ENCODE measurements around the gene CDC6.
"Not testable (repeated sequence)": the region's sequence is repeated elsewhere in the genome, so short reads cannot be mapped to it uniquely, and the experiment has no call there.

CDC6 gene

DNA sequence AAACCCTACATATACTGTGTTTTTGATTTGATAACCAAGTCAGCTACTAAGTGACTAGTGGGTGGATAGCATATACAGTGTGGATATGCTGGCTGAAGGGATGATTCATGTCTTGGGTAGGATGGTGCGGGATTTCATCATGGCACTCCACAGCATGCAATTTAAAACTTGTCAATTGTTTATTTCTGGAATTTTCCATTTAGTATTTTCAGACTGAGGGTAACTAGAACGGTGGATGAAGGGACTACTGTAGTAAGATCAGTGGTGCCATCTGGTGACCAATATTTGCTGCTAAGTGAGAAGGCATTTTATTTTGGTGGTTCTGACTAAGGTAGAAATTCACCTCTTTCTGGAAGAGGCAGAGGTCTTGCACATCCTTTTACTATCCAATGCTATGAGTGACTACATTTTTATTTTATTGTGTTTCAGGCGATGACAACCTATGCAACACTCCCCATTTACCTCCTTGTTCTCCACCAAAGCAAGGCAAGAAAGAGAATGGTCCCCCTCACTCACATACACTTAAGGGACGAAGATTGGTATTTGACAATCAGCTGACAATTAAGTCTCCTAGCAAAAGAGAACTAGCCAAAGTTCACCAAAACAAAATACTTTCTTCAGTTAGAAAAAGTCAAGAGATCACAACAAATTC lies 3.1 kb downstream of the CDC6 start:
- peak; percentile 92 for DNase-seq

- no peak for DNase-seq
Observed at GRCh38 chr17:40291281-40291664, 3.6 kb downstream of the CDC6 start.

DNA sequence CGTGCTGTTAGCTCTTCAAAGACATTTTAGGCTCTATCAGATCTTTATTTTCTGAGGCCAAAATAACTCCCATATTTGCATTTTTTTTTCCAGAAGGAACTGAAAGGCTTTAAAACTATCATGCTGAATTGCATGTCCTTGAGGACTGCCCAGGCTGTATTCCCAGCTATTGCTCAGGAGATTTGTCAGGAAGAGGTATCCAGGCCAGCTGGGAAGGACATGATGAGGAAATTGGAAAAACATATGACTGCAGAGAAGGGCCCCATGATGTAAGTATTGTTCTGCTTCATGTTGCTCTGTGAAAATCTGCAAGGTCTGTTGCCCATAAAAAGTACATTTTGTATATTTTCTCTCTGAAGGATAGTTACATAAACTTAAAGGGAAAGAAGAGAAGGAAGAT lies 5.7 kb downstream of the CDC6 start:
- no peak for DNase-seq

GRCh38 chr17:40295488-40296436 lies 8.1 kb downstream of the CDC6 start:
- no peak for DNase-seq

DNA sequence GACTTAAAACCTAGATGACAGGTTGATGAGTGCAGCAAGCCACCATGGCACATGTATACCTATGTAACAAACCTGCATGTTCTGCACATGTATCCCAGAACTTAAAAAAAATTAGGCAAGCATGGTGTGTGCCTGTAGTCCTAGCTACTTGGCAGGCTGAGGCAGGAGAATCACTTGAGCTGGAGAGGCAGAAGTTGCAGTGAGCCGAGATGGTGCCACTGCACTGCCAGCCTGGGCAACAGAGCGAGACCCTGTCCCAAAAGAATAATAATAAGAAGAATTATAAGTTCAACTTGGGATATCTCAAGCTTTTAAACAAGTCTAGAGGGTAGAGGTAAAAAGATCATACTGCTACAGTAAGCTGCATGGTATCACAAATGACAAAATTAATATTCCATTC lies 9.8 kb downstream of the CDC6 start:
- no peak for DNase-seq

DNA sequence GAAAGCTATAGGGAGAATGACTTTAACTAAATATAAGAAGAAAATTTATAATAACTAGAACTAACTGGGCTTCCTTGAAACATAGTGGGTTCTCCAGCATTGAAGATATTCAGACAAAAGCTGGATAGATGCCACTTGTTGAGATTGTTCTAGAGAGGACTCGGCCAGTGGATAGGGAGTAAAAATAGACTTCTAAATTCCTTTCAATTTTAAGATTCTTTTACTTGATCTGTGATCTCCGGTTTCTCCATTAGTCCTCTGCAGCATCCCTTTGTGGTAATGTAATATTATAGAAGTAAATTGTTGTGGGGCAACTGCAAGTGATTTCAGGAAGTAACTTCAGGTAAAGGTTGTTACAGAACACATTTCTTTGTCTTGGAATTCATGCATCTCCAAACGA lies 11.0 kb downstream of the CDC6 start:
- DNase-seq: no peak

GRCh38 chr17:40299159-40299757 lies 11.6 kb downstream of the CDC6 start:
- not testable (repeated sequence) for DNase-seq

GRCh38 chr17:40301315-40301714 lies 13.6 kb downstream of the CDC6 start:
- no peak for DNase-seq

DNA sequence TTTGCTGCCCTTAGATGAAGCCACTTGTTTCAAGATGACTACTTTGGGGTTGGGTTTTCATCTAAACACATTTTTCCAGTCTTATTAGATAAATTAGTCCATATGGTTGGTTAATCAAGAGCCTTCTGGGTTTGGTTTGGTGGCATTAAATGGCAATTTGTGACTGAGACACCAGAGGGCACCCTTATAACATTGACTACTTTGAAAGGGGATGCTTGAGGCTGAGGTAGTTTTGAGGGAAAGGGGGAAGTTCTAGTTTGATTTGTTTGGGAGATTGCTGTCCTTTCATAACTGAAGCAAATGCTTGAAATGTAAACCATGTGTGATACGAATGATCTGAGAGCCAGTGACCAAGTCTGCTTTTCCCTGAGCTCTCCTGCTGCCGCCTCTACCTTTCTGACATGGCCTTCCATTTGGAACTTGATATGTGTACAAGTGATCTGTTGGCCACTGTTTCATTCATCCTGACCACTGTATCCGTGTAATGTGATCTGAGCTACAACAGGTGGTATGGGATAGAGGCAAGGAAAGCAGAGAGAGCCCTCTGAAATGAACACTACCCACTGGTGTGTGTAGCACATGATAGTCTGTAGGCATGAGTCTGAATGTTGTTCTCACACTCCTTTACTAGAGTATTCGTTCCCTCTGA lies 15.5 kb downstream of the CDC6 start:
- peak; percentile 57 for DNase-seq

DNA sequence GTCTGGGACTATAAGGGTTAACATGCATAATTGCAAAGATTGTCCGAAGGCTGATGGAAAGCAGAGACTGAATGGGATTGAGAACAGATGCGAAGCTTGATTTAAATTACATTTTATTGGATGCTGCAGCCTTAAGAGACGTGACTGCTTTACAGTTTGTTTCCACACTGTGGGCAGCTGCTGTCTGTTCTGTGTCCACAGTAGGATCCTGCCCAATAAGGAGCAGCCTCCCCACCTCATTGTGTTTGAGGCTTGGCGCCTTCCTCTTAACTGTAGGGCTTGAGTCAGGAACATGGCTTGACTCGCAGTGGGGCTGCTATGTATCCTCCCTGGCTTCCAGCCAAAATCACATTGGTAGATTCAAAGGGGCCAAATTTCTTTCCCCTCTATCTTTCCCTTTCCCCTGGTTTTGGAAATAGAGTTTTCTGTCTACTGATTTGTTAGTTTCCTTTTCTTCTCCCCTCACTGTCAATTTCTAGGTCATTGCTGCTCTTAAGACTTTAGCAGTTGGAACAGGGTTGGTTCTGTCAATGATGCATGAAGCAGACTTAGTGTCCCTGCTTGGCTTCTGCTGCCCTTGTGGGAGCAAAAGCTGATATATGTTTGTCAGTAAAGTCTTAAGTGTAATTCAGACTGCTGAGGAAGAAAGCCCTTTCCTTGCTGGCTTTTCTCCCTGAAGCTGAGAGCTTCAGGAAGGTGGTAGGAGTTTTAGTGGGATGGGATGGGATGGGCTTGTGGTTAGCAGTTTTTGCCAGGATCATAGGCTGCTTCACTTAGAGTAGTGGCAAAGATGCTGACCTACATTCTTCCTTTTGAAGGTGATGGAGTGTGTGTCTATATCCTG lies 16.3 kb downstream of the CDC6 start:
- no peak for DNase-seq

DNA sequence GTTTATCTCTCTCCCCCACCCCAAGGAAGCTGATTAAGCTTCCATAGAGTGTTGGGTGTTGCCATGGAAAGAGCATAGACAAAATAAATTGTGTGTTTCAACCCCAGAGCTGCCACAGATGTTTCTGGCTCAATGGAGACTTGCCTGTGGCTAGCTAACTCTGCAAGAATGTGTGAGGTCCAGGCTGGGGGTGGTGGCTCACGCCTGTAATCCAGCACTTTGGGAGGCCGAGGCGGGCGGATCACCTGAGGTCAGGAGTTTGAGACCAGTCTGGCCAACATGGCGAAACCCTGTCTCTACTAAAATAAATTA lies 16.8 kb downstream of the CDC6 start:
- peak; percentile 75 for DNase-seq

DNA sequence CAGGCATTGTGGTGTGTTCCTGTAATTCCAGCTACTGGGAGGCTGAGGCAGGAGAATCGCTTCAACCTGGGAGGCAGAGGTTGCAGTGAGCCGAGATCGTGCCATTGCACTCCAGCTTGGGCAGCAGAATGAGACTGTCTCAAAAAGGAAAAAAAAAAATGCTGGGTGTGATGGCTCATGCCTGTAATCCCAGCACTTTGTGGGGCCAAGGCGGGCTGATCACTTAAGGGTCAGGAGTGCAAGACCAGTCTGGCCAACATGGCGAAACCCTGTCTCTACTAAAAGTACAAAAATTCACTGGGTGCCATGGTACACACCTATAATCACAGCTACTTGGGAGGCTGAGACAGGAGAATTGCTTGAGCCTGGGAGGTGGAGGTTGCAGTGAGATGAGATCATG lies 17.2 kb downstream of the CDC6 start:
- DNase-seq: not testable (repeated sequence)

- no peak for DNase-seq
Observed at GRCh38 chr17:40306395-40306794, 18.7 kb downstream of the CDC6 start.

- DNase-seq: no peak
Observed at GRCh38 chr17:40307001-40307730, 19.5 kb downstream of the CDC6 start.

GRCh38 chr17:40307740-40308239 lies 20.1 kb downstream of the CDC6 start:
- DNase-seq: no peak

DNA sequence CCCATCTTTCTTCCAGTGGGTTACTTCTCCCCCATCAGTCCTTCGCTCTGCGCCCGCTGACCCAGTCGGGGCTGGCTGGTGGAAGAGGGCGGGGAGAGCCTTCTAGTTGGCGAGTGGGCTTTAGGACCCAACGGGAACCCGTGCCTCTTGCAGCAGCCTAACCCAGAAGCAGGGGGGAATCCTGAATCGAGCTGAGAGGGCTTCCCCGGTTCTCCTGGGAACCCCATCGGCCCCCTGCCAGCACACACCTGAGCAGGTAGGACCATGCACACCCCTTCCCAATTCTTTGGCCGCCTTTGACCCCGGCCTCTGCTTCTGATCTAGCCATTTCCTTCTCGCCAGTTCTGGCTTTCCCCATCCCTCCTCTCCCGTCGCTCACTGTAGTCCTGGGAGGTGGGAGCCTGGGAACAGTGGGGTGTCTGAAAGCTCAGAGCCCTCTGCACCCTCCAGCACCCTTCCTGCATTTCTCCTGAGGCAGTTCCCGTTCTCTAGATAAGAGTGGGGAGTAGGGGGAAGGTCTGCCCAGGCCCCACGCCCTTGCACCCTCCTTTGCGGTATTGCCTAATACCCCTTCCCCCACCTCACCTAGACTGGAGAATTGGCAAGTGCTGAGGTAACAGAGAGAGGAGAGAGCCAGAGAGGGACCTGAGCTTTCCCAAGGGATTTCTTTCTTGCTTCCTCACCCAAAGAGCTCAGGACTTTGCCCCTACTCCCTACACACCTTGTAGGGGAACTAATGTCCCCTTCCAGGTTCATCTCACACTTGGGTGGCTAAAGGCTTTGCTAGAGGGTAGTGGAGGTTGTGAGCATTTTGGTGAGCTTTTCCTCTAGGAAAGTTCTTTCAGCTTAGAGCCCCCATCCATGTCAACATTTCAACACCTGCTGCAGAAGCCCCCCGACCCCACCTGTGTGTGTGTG lies 21.6 kb downstream of the CDC6 start, which contains the start of gene RARA:
TSS of gene RARA (plus strand) at position 150 of the 918 bp plus-strand sequence. CDS start 22,039 bp downstream, outside the sequence.
- DNase-seq: no peak

DNA sequence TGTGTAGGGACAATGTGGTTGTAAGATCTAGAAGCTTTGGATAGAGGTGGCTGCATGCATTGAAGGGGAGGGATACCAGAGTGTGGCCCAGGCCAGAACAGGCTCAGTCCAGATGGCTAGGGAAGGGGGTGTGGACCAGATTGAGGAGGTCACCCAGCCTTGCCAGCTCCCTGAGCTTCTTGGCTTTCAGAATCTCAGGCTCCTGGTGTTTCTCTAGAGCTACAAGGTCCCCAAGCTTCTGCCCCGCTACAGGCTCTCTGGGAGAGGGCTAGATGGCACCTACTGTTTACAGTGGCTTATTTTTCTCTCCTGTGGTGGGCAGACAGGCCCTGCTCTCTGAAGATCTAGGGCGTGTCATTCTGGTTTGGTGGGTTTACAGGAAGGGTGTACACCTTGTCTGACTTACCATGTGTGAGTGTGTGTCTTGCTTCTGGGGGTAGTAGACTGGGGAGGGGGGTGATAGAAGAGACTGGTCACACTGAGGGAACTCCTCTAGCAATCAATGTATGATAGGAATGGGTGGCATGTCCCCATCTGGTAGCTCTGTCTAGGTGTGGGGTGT lies 22.4 kb downstream of the CDC6 start:
- DNase-seq: no peak

GRCh38 chr17:40310882-40311391 lies 23.3 kb downstream of the CDC6 start:
- DNase-seq: no peak

GRCh38 chr17:40311575-40311974 lies 23.9 kb downstream of the CDC6 start:
- DNase-seq: peak; percentile 47

Measured in HCEC 1CT (cell line).